ENCODE results near the gene ABAT.
A peak's percentile ranks its signal among the peaks of the same experiment; 100 is the strongest.
"Not testable (repeated sequence)": the region's sequence is repeated elsewhere in the genome, so short reads cannot be mapped to it uniquely, and the experiment has no call there.

The ABAT gene

DNA sequence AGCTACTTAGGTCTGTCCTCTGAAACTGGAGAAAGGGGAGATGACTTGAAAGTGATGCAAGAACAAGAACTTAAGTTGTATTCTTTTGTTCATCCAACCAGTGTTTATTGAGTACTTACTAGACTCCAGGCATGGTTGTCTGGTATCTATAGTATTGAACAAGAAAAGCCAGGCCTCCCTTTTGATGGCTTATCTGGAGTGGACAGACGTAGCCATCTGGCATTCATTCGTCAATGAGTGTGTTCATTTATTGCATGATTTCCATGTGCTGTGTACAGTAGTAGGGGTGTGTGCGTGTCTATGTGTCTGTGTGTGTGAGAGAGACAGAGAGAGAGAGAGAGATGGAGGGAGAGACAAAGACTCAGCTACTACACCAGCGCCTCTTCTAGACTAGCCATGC lies 9.2 kb downstream of the ABAT start:
- Histone ChIP-seq H3K4me1 (ENCODE audit: insufficient read depth, low read length) (peaks cover 5% of the 10 kb centered on the region), H3K9ac (ENCODE audit: low read depth, low read length) (no peak overlapping the region), H3K9me3 (ENCODE audit: control insufficient read depth, insufficient read depth, low read length) (no peaks in the 10 kb centered on the region)

GRCh38 chr16:8685617-8686016 lies 11.2 kb downstream of the ABAT start:
- peaks cover 5% of the 10 kb centered on the region for H3K4me1 ChIP-seq (ENCODE audit: insufficient read depth, low read length)
- H3K9me3 ChIP-seq (ENCODE audit: control insufficient read depth, insufficient read depth, low read length), result peaks cover 6% of the 10 kb centered on the region
- H3K36me3 ChIP-seq (ENCODE audit: insufficient read depth, low read length), result no peaks in the 10 kb centered on the region
- H3K9ac ChIP-seq (ENCODE audit: low read depth, low read length), result no peak overlapping the region

More for the DNA sequence above, 9.2 kb downstream of the ABAT start:
- H3K36me3 ChIP-seq (ENCODE audit: insufficient read depth, low read length), result no peaks in the 10 kb centered on the region

- H3K9me3 ChIP-seq (ENCODE audit: control insufficient read depth, insufficient read depth, low read length), result peaks cover 6% of the 10 kb centered on the region
- no peak overlapping the region for H3K9ac ChIP-seq (ENCODE audit: low read depth, low read length)
- H3K36me3 ChIP-seq (ENCODE audit: insufficient read depth, low read length), result no peaks in the 10 kb centered on the region
- H3K4me1 ChIP-seq (ENCODE audit: insufficient read depth, low read length), result peaks cover 5% of the 10 kb centered on the region
Measured at GRCh38 chr16:8686031-8686621, 11.7 kb downstream of the ABAT start.

DNA sequence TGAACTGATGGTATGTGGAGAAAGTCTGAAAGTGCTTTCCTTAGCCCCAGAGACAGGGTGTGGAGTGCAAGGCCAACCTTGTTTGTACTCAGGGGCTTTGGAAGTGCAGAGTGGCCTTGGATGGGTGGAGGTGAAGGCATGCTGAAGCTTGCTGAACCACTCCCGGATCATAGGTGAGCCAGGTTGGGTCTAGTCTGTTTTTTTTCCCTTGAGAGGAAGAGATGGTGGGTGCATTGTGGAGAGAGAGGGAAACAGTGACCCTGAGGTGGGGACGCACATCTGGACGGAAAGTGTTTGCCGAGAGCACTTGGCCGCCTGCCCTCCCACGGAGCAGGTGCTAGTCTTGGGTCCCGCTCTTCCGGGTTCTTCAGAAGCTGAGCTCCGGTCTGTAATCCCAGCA lies 12.5 kb downstream of the ABAT start:
- no peak overlapping the region for H3K9ac ChIP-seq (ENCODE audit: low read depth, low read length)
- peaks cover 6% of the 10 kb centered on the region for H3K9me3 ChIP-seq (ENCODE audit: control insufficient read depth, insufficient read depth, low read length)
- H3K4me1 ChIP-seq (ENCODE audit: insufficient read depth, low read length), result peaks cover 5% of the 10 kb centered on the region
- H3K36me3 ChIP-seq (ENCODE audit: insufficient read depth, low read length), result no peaks in the 10 kb centered on the region

DNA sequence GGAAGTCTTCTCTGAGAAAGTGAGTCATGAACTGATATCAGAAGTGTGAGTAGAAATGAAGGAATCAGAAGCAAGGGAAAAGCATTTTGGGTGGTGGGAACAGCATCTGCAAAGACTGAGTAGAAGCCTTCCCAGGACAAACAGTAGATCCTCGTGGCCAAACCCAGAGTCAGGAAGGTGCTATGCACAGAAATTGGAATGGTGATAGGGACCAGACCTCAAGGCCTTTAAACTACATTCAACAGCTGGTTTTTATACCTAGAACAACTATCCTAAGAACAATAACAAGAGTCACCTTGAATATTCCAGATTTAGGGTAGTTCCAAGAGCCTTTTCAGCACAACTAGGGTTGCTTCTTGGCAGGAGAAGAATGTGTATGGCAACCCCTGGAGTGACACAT lies 15.3 kb downstream of the ABAT start:
- Histone ChIP-seq H3K9me3 (ENCODE audit: control insufficient read depth, insufficient read depth, low read length) (peaks cover 6% of the 10 kb centered on the region), H3K9ac (ENCODE audit: low read depth, low read length) (no peak overlapping the region), H3K4me1 (ENCODE audit: insufficient read depth, low read length) (peaks cover 5% of the 10 kb centered on the region), H3K36me3 (ENCODE audit: insufficient read depth, low read length) (no peaks in the 10 kb centered on the region)

DNA sequence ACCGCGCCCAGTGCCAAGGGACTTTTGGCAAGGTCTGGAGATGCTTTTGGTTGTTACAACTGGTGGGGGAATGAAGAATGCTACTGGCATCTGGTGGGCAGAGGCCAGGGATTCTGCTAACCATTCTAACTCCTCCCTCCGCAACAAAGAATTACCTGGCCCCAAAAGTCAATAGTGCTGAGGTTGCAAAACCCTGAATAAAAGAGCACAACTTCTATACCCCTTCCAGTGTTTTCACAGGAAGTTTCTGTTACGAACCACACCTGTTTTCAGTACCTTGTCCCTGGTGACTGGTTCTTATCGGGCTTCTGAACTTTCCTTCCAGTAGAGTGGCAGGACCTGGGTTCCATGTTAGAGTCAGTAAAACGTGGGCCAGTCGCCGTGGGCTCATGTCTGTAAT lies 17.3 kb downstream of the ABAT start:
- Histone ChIP-seq H3K9me3 (ENCODE audit: control insufficient read depth, insufficient read depth, low read length) (peaks cover 6% of the 10 kb centered on the region), H3K9ac (ENCODE audit: low read depth, low read length) (no peak overlapping the region), H3K36me3 (ENCODE audit: insufficient read depth, low read length) (no peaks in the 10 kb centered on the region), H3K4me1 (ENCODE audit: insufficient read depth, low read length) (no peaks in the 10 kb centered on the region)

DNA sequence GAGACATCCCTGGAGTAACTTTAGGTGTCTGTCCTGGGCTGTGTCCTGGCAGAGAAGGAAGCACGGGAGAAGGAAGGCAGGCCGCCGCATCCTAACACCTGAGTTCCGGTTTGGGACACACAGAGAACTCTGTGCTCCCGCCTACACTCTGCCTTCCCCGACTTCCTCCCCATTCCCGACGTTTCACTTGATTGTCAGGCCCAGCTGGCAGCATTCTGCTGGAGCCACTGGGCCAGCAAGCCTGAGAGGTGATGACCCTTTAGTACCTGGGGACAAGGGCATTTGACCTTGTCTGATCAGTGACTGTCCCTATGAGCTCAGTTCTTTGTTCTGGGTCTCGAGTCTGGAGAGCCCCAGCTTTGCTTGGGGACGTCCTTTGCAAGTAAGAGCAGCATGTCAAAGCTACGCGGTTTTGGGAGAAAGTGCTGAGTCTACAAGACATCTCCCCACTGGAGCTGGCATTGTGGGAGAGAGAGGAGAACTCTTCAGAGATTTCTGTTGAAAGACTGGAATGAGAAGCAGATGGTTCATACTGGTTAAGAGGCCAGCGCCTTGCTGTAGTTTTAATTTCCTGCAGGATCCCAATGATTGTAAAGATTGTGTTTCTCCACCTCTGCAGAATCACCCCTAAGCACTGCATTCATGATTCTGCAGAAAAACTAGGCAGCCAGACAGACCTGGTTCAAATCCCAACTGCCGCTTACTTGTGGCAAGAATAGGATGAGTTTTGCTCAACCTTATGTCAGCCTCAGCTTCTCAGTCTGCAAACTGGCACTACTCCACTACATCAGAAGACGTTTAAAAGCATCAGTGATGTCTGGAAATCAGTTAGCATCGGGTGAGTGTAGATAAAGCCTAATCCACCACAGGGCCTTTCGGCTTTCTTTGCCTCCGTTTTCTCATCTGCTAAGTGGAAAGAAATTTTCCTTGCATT lies 20.6 kb downstream of the ABAT start:
- Histone ChIP-seq H3K9me3 (ENCODE audit: control insufficient read depth, insufficient read depth, low read length) (peaks cover 1% of the 10 kb centered on the region; the same call in 1 of the 2 replicates), H3K36me3 (ENCODE audit: insufficient read depth, low read length) (no peaks in the 10 kb centered on the region), H3K4me1 (ENCODE audit: insufficient read depth, low read length) (no peaks in the 10 kb centered on the region), H3K9ac (ENCODE audit: low read depth, low read length) (no peak overlapping the region)

- Histone ChIP-seq H3K9ac (ENCODE audit: low read depth, low read length) (no peak overlapping the region), H3K9me3 (ENCODE audit: control insufficient read depth, insufficient read depth, low read length) (no peaks in the 10 kb centered on the region), H3K4me1 (ENCODE audit: insufficient read depth, low read length) (no peaks in the 10 kb centered on the region), H3K36me3 (ENCODE audit: insufficient read depth, low read length) (no peaks in the 10 kb centered on the region)
Measured at GRCh38 chr16:8696880-8697279, 22.5 kb downstream of the ABAT start.

GRCh38 chr16:8697965-8698364 lies 23.5 kb downstream of the ABAT start:
- Histone ChIP-seq H3K36me3 (ENCODE audit: insufficient read depth, low read length) (no peaks in the 10 kb centered on the region), H3K9ac (ENCODE audit: low read depth, low read length) (no peak overlapping the region), H3K4me1 (ENCODE audit: insufficient read depth, low read length) (no peaks in the 10 kb centered on the region), H3K9me3 (ENCODE audit: control insufficient read depth, insufficient read depth, low read length) (no peaks in the 10 kb centered on the region)

GRCh38 chr16:8703693-8704092 lies 29.3 kb downstream of the ABAT start:
- no peak overlapping the region for H3K9ac ChIP-seq (ENCODE audit: low read depth, low read length)
- no peaks in the 10 kb centered on the region for H3K4me1 ChIP-seq (ENCODE audit: insufficient read depth, low read length)
- H3K9me3 ChIP-seq (ENCODE audit: control insufficient read depth, insufficient read depth, low read length), result no peaks in the 10 kb centered on the region
- H3K36me3 ChIP-seq (ENCODE audit: insufficient read depth, low read length), result no peaks in the 10 kb centered on the region

- Histone ChIP-seq H3K9me3 (ENCODE audit: control insufficient read depth, insufficient read depth, low read length) (no peaks in the 10 kb centered on the region), H3K9ac (ENCODE audit: low read depth, low read length) (no peak overlapping the region), H3K4me1 (ENCODE audit: insufficient read depth, low read length) (no peaks in the 10 kb centered on the region), H3K36me3 (ENCODE audit: insufficient read depth, low read length) (no peaks in the 10 kb centered on the region)
Measured at GRCh38 chr16:8704098-8704497, 29.7 kb downstream of the ABAT start.

DNA sequence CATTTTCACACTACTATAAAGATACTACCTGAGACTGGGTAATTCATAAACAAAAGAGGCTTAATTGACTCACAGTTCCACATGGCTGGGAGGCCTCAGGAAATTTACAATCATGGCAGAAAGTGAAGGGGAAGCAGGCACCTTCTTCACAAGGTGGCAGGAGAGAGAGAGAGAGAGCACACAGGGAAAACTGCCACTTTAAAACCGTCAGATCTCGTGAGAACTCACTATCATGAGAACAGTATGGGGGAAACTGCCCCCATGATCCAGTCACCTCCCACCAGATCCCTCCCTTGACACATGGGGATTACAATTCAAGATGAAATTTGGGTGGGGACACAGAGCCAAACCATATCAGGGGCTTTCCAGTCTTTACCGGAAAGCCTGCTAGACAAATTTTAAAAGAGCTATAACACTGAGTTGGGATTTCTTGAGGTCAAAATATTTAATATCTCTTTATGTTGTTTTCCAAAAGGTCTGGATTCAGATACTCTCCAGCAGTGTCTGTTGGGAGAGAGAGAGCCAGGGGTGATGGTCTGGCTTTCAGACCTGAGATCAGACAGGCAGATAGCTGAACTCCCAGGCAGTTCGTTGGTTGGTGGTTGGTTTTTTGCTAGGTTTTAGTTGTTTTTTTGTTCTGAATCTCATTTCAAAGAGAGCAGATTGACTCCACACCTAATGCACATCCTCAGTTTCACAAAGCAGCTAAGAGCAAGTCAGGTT lies 30.8 kb downstream of the ABAT start:
- H3K9ac ChIP-seq (ENCODE audit: low read depth, low read length); H3K36me3 ChIP-seq (ENCODE audit: insufficient read depth, low read length); H3K4me1 ChIP-seq (ENCODE audit: insufficient read depth, low read length); H3K9me3 ChIP-seq (ENCODE audit: control insufficient read depth, insufficient read depth, low read length): not testable (repeated sequence)

- no peak overlapping the region for H3K9ac ChIP-seq (ENCODE audit: low read depth, low read length)
- H3K9me3 ChIP-seq (ENCODE audit: control insufficient read depth, insufficient read depth, low read length), result no peaks in the 10 kb centered on the region
- no peaks in the 10 kb centered on the region; the same call in 1 of the 2 replicates for H3K36me3 ChIP-seq (ENCODE audit: insufficient read depth, low read length)
- 0 out of 2 replicates have a peak, but pooled peaks cover 4% of the 10 kb centered on the region for H3K4me1 ChIP-seq (ENCODE audit: insufficient read depth, low read length)
Measured at GRCh38 chr16:8708536-8708935, 34.1 kb downstream of the ABAT start.

DNA sequence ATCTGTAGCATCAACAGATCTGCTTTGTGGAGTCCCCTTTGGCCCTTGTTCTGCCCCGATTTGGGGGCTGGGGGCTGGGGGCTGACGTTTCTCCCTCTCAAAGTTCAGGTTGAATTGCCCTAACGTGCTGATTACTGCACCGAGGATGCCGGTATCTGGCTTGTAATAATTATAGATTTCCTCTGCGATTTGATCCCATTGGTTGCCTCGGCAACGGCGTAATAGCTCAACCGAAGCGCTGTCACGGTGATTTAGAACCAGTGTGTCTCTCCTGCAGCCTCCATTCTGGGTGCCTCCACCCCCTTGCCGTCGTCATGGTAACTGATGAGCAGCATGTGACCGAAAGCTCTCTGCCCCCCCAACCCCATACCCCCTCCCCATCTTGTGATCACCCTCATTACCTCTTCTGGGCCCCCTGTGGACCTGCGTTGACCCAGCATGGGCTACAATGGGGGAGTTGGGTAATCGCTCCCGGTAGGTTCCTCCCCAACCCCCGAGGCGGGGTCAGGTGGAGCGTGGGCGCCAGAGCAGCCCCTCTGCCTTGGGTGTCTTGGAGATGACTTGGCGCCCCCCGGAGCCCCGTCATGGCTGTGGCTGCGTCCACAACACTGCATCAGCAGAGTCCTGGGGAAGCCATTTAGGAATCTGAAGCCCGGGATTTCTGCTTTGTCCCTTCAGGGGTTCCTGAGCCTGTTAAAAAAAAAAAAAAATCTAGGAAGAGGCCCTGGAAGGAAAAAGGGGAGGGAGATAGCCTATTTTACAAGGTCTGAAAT lies 38.4 kb downstream of the ABAT start:
- Histone ChIP-seq H3K9me3 (ENCODE audit: control insufficient read depth, insufficient read depth, low read length) (no peaks in the 10 kb centered on the region), H3K4me1 (ENCODE audit: insufficient read depth, low read length) (0 out of 2 replicates have a peak, but pooled peaks cover 4% of the 10 kb centered on the region), H3K36me3 (ENCODE audit: insufficient read depth, low read length) (no peaks in the 10 kb centered on the region; the same call in 1 of the 2 replicates), H3K9ac (ENCODE audit: low read depth, low read length) (peak overlapping the region; percentile 26; the same call in 1 of the 2 replicates)

Measured in ES-I3 (cell line).